HAP-1 (cell line): ENCODE results near the gene TSPAN5.
"Not testable (repeated sequence)": the region's sequence is repeated elsewhere in the genome, so short reads cannot be mapped to it uniquely, and the experiment has no call there.

ENCODE experiments used
- DNase-seq, 2 experiments: peaks; one replicate each; pipeline ENCODE4 v3.0.0-alpha.2; 2016 to 2020; ENCODE audit warnings: low spot score in 2 of 2
- H3K27me3 ChIP-seq: fragments of 250-450 bp; sonication (Bioruptor Pico); 2 replicates; pipeline ENCODE4 v1.5.1; 2020; ENCODE audit warnings: low read depth, mild to moderate bottlenecking, moderate library complexity
- H3K36me3 ChIP-seq: fragments of 250-450 bp; sonication (Bioruptor Pico); replicated peaks from 2 replicates; pipeline ENCODE4 v1.5.1; 2020; ENCODE audit warnings: mild to moderate bottlenecking
- H3K4me1 ChIP-seq: fragments of 250-450 bp; sonication (Bioruptor Pico); 2 replicates; pipeline ENCODE4 v1.5.1; 2020; ENCODE audit warnings: mild to moderate bottlenecking
- H3K4me3 ChIP-seq: fragments of 250-450 bp; sonication (Bioruptor Pico); 2 replicates; pipeline ENCODE4 v1.5.1; 2020; ENCODE audit warnings: mild to moderate bottlenecking, moderate library complexity
- H3K9me3 ChIP-seq: fragments of 250-450 bp; sonication (Bioruptor Pico); 2 replicates; pipeline ENCODE4 v1.5.1; 2020; ENCODE audit warnings: mild to moderate bottlenecking, moderate library complexity
- in situ Hi-C: fragments of 300-500 bp; cut with MboI; formaldehyde crosslinking; loops from 3 replicates; pipeline ENCODE4 v1.14.3; 2020; ENCODE audit warnings: low sequenced_read_pairs, inconsistent platforms, mixed read lengths

TSPAN5 gene

GRCh38 chr4:98658287-98659105 is at the start of gene TSPAN5:
Gene TSPAN5 (minus strand): TSS chr4:98658611.
- Histone ChIP-seq H3K36me3 (no peaks in the 10 kb centered on the region), H3K9me3 (no peaks in the 10 kb centered on the region), H3K4me3 (peak within 1 kb of the TSS; percentile 51), H3K4me1 (peaks cover 5% of the 10 kb centered on the region), H3K27me3 (peaks cover 30% of the 10 kb centered on the region)
- peak; percentile 69 to 87 for DNase-seq
- in situ Hi-C loops, result no loop called here

DNA sequence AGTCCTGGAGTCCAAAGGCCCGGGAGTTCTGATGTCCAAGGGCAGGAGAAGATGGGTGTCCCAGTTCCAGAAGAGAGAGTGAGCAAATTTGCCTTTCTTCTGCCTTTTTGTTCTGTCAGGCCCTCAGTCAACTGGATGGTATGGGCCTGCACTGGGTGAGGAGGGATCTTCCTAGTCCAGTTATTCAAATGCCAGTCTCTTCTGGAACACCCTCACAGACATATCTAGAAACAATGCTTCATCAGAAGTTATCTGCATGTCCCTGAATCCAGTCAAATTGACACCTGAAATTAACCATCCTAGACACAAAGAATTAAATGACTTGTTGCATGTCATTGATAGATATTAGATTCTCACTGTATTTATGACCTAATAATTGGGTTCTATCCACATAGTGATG is 48.5 kb upstream of the TSPAN5 start:
- H3K9me3 ChIP-seq, result no peaks in the 10 kb centered on the region

DNA sequence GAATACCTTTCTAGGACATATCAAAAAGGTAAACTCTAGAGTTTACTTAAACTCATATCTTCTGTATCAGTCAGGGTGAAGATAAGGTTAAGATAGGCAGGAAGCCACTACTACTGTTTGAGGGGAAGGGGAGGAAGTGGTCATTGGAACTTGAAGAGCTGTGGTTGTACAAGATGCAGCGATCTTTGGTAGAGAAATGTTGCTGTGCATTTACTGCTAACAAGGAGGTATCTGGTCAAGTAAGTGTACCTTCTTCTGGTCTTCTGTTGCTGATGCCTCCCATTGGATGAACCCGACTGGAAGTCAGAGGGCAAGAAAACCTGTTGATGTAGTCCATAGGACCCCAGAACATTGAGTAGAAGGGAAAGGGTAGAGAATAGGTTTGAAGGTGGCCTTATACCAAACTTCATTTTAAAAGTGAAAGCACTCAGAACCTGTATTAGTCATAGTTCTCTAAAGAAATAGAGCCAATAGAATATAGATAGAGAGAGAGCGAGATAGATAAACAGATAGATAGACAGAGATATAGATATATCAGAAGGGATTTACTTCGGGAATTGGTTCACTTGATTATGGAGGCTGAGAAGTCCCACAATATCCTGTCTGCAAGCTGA is 47.9 kb upstream of the TSPAN5 start:
- in situ Hi-C loops, result no loop called here
- no peaks in the 10 kb centered on the region for H3K9me3 ChIP-seq
- peaks cover 2% of the 10 kb centered on the region; the same call in 1 of the 2 replicates for H3K27me3 ChIP-seq
- H3K36me3 ChIP-seq, result no peaks in the 10 kb centered on the region
- no peak overlapping the region for H3K4me3 ChIP-seq
- no peak for DNase-seq
- no peaks in the 10 kb centered on the region for H3K4me1 ChIP-seq

More for the DNA sequence above, 48.5 kb upstream of the TSPAN5 start:
- H3K36me3 ChIP-seq, result no peaks in the 10 kb centered on the region
- H3K27me3 ChIP-seq, result peaks cover 2% of the 10 kb centered on the region; the same call in 1 of the 2 replicates
- H3K4me3 ChIP-seq, result no peak overlapping the region
- no peak for DNase-seq
- in situ Hi-C loops, result no loop called here
- no peaks in the 10 kb centered on the region for H3K4me1 ChIP-seq

DNA sequence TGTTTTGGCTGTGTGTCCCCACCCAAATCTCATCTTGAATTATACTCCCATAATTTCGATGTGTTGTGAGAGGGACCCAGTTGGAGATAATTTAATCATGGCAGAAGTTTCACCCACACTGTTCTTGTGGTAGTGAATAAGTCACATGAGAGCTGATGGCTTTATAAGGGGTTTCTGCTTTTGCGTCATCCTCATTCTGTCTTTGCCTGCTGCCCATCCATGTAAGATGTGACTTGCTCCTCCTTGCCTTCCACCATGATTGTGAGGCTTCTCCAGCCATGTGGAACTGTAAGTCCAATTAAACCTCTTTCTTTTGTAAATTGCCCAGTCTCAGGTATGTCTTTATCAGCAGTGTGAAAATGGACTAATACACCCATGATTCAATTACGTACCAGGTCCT is 47.2 kb upstream of the TSPAN5 start:
- H3K9me3 ChIP-seq, H3K4me3 ChIP-seq, DNase-seq, H3K36me3 ChIP-seq, H3K27me3 ChIP-seq, in situ Hi-C loops, H3K4me1 ChIP-seq: not testable (repeated sequence)

DNA sequence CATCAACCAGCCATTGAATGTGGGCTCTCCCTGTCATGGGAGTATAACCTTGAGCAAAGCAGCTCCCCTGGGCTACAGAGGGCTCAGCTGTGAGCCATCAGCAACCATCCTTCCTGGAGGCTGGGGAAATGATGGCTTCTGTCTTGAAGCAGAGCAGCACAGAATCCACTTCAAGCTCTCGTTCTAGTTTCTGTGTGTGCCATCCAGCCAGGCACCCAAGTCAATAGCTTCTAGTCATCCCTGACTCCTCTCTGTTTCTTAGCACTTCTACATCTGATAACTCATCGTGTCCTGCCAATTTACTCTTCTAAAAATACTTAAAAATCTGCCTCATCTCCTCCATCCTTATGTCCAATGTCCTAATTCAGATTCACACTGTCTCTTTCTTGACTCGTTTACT is 42.2 kb upstream of the TSPAN5 start:
- in situ Hi-C loops, result no loop called here
- Histone ChIP-seq H3K36me3 (no peaks in the 10 kb centered on the region), H3K27me3 (no peaks in the 10 kb centered on the region), H3K4me3 (no peak overlapping the region), H3K4me1 (no peaks in the 10 kb centered on the region), H3K9me3 (no peaks in the 10 kb centered on the region)
- no peak for DNase-seq

GRCh38 chr4:98694076-98694475 is 35.7 kb upstream of the TSPAN5 start:
- no peaks in the 10 kb centered on the region for H3K36me3 ChIP-seq
- H3K4me1 ChIP-seq, result no peaks in the 10 kb centered on the region
- no peaks in the 10 kb centered on the region for H3K9me3 ChIP-seq
- H3K4me3 ChIP-seq, result no peak overlapping the region
- H3K27me3 ChIP-seq, result no peaks in the 10 kb centered on the region
- DNase-seq, result no peak
- in situ Hi-C loops, result no loop called here

DNA sequence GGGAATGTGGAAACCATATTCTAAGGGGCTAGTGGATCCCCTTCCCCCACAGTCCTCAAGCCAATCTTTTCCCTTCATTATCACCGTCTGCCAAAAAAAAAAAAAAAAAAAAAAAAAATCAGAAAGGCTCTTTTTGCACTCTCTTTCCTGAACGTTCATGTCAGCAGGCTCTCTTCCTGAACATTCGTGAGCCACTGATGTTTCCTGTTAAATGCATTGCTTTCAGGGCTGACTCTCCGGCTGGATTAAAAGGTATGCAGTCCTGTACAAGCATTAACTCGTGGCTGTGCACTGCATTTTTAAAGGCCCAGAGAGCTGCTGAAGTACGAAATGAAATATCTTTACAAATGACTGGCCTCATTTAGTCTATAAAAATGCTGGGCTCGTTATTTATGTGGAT is 34.0 kb upstream of the TSPAN5 start:
- Histone ChIP-seq H3K4me3 (no peak overlapping the region), H3K36me3 (no peaks in the 10 kb centered on the region), H3K27me3 (no peaks in the 10 kb centered on the region), H3K9me3 (no peaks in the 10 kb centered on the region), H3K4me1 (no peaks in the 10 kb centered on the region)
- in situ Hi-C loops, result no loop called here
- no peak for DNase-seq

DNA sequence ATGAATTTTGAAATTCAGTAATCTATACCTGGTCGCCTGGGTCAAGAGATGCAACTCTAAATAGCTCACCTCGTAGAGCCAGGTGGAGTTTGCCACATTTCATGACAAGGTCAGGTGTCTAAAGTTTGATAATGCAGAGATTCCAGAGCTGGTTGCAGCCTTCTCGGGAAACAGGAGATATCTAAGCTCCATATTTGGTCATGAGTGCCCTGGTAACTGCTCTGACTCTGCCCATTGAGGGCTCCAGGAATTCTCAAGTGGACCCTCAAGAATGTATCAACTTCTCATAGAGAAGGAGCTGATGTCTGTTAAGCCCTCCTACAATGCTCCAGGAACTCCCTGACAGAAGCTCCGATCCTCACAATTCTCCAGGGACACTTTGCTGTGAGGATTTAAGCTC is 33.2 kb upstream of the TSPAN5 start:
- H3K4me1 ChIP-seq, result peaks cover 2% of the 10 kb centered on the region
- in situ Hi-C loops, result no loop called here
- no peaks in the 10 kb centered on the region for H3K36me3 ChIP-seq
- H3K4me3 ChIP-seq, result no peak overlapping the region
- no peaks in the 10 kb centered on the region for H3K9me3 ChIP-seq
- no peak for DNase-seq
- H3K27me3 ChIP-seq, result no peaks in the 10 kb centered on the region

GRCh38 chr4:98689507-98690174 is 31.2 kb upstream of the TSPAN5 start:
- in situ Hi-C loops, result no loop called here
- H3K4me3 ChIP-seq, result no peak overlapping the region
- no peak for DNase-seq
- peaks cover 17% of the 10 kb centered on the region for H3K4me1 ChIP-seq
- no peaks in the 10 kb centered on the region for H3K9me3 ChIP-seq
- H3K36me3 ChIP-seq, result no peaks in the 10 kb centered on the region
- no peaks in the 10 kb centered on the region for H3K27me3 ChIP-seq

GRCh38 chr4:98688411-98689290 is 30.2 kb upstream of the TSPAN5 start:
- no peak for DNase-seq
- Histone ChIP-seq H3K9me3 (no peaks in the 10 kb centered on the region), H3K36me3 (no peaks in the 10 kb centered on the region), H3K4me1 (peaks cover 17% of the 10 kb centered on the region), H3K4me3 (no peak overlapping the region), H3K27me3 (no peaks in the 10 kb centered on the region)
- in situ Hi-C loops, result no loop called here

DNA sequence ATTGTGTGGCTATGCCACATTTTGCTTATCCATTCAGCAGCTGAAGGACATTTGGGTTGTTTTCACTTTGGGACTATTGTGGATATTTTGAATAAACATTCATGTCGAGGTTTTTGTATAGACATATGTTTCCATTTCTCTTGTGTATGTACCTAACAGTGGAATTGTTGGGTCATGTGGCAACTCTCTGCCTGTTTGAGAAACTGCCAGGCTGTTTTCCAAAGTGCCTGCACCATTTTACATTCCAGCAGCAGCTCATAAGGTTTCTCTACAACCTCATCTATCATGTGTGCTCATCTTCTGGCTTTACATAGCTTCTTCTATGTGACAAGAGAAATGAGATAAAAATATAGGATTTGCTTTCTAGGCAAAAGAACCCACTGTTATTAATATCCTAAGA is 29.5 kb upstream of the TSPAN5 start:
- H3K9me3 ChIP-seq, result no peaks in the 10 kb centered on the region
- peaks cover 17% of the 10 kb centered on the region for H3K4me1 ChIP-seq
- H3K36me3 ChIP-seq, result no peaks in the 10 kb centered on the region
- no peaks in the 10 kb centered on the region for H3K27me3 ChIP-seq
- no peak for DNase-seq
- H3K4me3 ChIP-seq, result no peak overlapping the region
- in situ Hi-C loops, result no loop called here

DNA sequence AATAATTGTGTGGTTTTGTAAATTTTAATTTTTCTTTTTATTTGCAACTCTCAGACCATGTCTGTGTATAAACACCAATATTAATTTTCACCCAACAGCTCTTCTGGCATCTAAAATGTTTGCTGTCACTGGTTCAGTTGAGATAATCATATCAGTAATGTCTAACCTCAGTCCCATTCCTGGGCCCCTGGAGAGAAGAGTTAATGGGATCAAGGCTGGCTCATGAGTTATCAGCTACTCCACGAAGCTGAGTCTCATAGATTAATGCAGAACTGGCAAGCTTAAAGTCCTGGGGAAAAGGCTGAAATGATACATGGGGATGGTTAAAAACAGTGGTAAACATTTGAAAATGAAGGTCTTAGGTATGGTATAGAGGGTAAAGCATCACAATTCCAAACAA is 28.4 kb upstream of the TSPAN5 start:
- H3K27me3 ChIP-seq, result no peaks in the 10 kb centered on the region
- no peak overlapping the region for H3K4me3 ChIP-seq
- no peak for DNase-seq
- H3K9me3 ChIP-seq, result no peaks in the 10 kb centered on the region
- no peaks in the 10 kb centered on the region for H3K36me3 ChIP-seq
- in situ Hi-C loops, result no loop called here
- H3K4me1 ChIP-seq, result peaks cover 17% of the 10 kb centered on the region

- in situ Hi-C loops, result no loop called here
- no peaks in the 10 kb centered on the region for H3K9me3 ChIP-seq
- no peaks in the 10 kb centered on the region for H3K27me3 ChIP-seq
- H3K4me3 ChIP-seq, result no peak overlapping the region
- no peaks in the 10 kb centered on the region for H3K36me3 ChIP-seq
- H3K4me1 ChIP-seq, result peaks cover 17% of the 10 kb centered on the region
- DNase-seq, result peak in 1 of 2 experiments; percentile 54
Measured at GRCh38 chr4:98686043-98686707, 27.8 kb upstream of the TSPAN5 start.
